SU-DHL-6 (cell line): ENCODE data around the gene ZMYND8.

Source experiments
- EZH2phosphoT487 ChIP-seq: fragments of 200-600 bp; sonication (generic), shearing (Covaris generic); conservative IDR thresholded peaks from 2 replicates; pipeline ENCODE4 v1.6.1; 2018; ENCODE audit warnings: mild to moderate bottlenecking, antibody characterized with exemption, low read length, moderate library complexity, mixed read lengths
- TF ChIP-seq, protein P1 (sequence below): fragments of 200-600 bp; sonication (generic); IDR thresholded peaks from one replicate; pipeline ENCODE4 v1.5.1; 2017; ENCODE audit warnings: antibody characterized with exemption, mild to moderate bottlenecking, low read length, moderate library complexity; ENCODE audit not compliant: insufficient read depth, poor library complexity, severe bottlenecking

- TF ChIP-seq, protein P1, sequence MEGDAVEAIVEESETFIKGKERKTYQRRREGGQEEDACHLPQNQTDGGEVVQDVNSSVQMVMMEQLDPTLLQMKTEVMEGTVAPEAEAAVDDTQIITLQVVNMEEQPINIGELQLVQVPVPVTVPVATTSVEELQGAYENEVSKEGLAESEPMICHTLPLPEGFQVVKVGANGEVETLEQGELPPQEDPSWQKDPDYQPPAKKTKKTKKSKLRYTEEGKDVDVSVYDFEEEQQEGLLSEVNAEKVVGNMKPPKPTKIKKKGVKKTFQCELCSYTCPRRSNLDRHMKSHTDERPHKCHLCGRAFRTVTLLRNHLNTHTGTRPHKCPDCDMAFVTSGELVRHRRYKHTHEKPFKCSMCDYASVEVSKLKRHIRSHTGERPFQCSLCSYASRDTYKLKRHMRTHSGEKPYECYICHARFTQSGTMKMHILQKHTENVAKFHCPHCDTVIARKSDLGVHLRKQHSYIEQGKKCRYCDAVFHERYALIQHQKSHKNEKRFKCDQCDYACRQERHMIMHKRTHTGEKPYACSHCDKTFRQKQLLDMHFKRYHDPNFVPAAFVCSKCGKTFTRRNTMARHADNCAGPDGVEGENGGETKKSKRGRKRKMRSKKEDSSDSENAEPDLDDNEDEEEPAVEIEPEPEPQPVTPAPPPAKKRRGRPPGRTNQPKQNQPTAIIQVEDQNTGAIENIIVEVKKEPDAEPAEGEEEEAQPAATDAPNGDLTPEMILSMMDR: no peak
- TF ChIP-seq EZH2phosphoT487: no peak
Observed at GRCh38 chr20:47350691-47351545, 5.6 kb downstream of the ZMYND8 start.
